H1 (cell line): ENCODE data around the gene TEX48. TPM values are rescaled to one million over a fixed set of nuclear protein-coding genes. Genes with fewer than 3 reads are reported as not detected.

ENCODE experiments used
- CTCF ChIA-PET: fragments of 300-600 bp; sonication (Branson Sonifier 250); formaldehyde crosslinking; loops from one replicate; lab custom pipeline; 2021; ENCODE audit not compliant: partially characterized antibody; lab: Charles Lee
- POLR2A ChIA-PET: fragments of 300-600 bp; sonication (Branson Sonifier 250); formaldehyde crosslinking; loops from one replicate; lab custom pipeline; 2021; ENCODE audit warnings: inconsistent platforms; ENCODE audit not compliant: partially characterized antibody; lab: Charles Lee
- DNase-seq, 2 experiments: peaks; one replicate each; pipeline versions ENCODE4 v3.0.0 to v3.0.0-alpha.2; 2010 to 2022; ENCODE audit warnings: low spot score in 2 of 2, low read depth in 1 of 2, mixed read lengths in 1 of 2
- FAIRE-seq: peaks from 2 replicates; lab custom pipeline; 2011; peaks lifted over from hg19 to GRCh38; lab: Jason Lieb, UNC
- H2AFZ ChIP-seq: 2 replicates; pipeline ENCODE4 v1.8.1; 2012; ENCODE audit warnings: low read length, inconsistent platforms
- H2AK5ac ChIP-seq: 2 replicates; pipeline ENCODE4 v1.6.1; 2013; ENCODE audit warnings: low read depth, low read length
- H2BK120ac ChIP-seq: replicated peaks from 2 replicates; pipeline ENCODE3; 2013; ENCODE audit warnings: low read depth, low read length, inconsistent platforms
- H2BK12ac ChIP-seq: 2 replicates; pipeline ENCODE4 v1.6.1; 2013; ENCODE audit warnings: low read depth, low read length
- H2BK15ac ChIP-seq: 2 replicates; pipeline ENCODE4 v1.6.1; 2013; ENCODE audit warnings: low read length
- H2BK20ac ChIP-seq: 2 replicates; pipeline ENCODE4 v1.6.1; 2013; ENCODE audit warnings: low read length
- H2BK5ac ChIP-seq: 2 replicates; pipeline ENCODE4 v1.6.1; 2013; ENCODE audit warnings: low read depth, low read length
- H3K14ac ChIP-seq: 2 replicates; pipeline ENCODE4 v1.6.1; 2013; ENCODE audit warnings: inconsistent platforms; ENCODE audit not compliant: insufficient read length
- H3K18ac ChIP-seq: 2 replicates; pipeline ENCODE4 v1.6.1; 2013; ENCODE audit warnings: low read length; ENCODE audit errors: extremely low read depth
- H3K23ac ChIP-seq: 2 replicates; pipeline ENCODE4 v1.6.1; 2013; ENCODE audit warnings: inconsistent platforms; ENCODE audit not compliant: insufficient read length
- H3K23me2 ChIP-seq: 2 replicates; pipeline ENCODE4 v1.6.1; 2013; ENCODE audit warnings: low read depth, low read length
- H3K27ac ChIP-seq: 2 replicates; pipeline ENCODE4 v1.6.1; 2011; ENCODE audit warnings: low read depth, low read length, inconsistent platforms
- H3K27me3 ChIP-seq, 4 experiments: replicated peaks in 1 of 4; 1 replicate in 1 of 4; 2 replicates in 3 of 4; pipeline versions ENCODE4 v1.6.1 to v1.8.1; 2011 to 2013; ENCODE audit warnings: low read length in 3 of 4, mild to moderate bottlenecking in 3 of 4, inconsistent platforms in 2 of 4, mixed read lengths in 2 of 4, moderate library complexity in 1 of 4; ENCODE audit not compliant: control insufficient read depth in 3 of 4, insufficient read depth in 3 of 4; ENCODE audit errors: extremely low read depth in 1 of 4
- H3K36me3 ChIP-seq, 4 experiments: 2 replicates each; pipeline versions ENCODE4 v1.6.1 to v1.8.1; 2011 to 2013; ENCODE audit warnings: mild to moderate bottlenecking in 4 of 4, low read length in 3 of 4, moderate library complexity in 2 of 4, control low read depth in 1 of 4, inconsistent platforms in 1 of 4; ENCODE audit not compliant: insufficient read depth in 4 of 4, control insufficient read depth in 2 of 4
- H3K4ac ChIP-seq: replicated peaks from 2 replicates; pipeline ENCODE3; 2013; ENCODE audit warnings: low read length, low read depth, mixed read lengths, inconsistent platforms; ENCODE audit not compliant: insufficient read length
- H3K4me1 ChIP-seq, 4 experiments: replicated peaks in 1 of 4; 1 replicate in 1 of 4; 2 replicates in 3 of 4; pipeline versions ENCODE4 v1.6.1 to v1.8.1; 2011 to 2013; ENCODE audit warnings: low read length in 3 of 4, inconsistent platforms in 2 of 4, mixed read lengths in 1 of 4; ENCODE audit not compliant: insufficient read depth in 4 of 4, control insufficient read depth in 3 of 4
- H3K4me2 ChIP-seq, 2 experiments: 2 replicates each; pipeline versions ENCODE4 v1.6.1 to v1.8.1; 2011 to 2013; ENCODE audit warnings: low read depth in 2 of 2, low read length in 2 of 2, control low read depth in 1 of 2, inconsistent platforms in 1 of 2, mild to moderate bottlenecking in 1 of 2; ENCODE audit not compliant: insufficient read depth in 1 of 2
- H3K4me3 ChIP-seq, 4 experiments: fragments of 200-600, 300-600 bp in 1 of 4; sonication (generic), shearing (Covaris generic), sonication (Bioruptor Twin) in 1 of 4; 2 replicates each; pipeline versions ENCODE4 v1.5.1 to v1.8.1; 2011 to 2016; ENCODE audit warnings: low read length in 4 of 4, low read depth in 3 of 4, control low read depth in 2 of 4, inconsistent platforms in 2 of 4, mild to moderate bottlenecking in 2 of 4, mixed read lengths in 1 of 4, moderate library complexity in 1 of 4; ENCODE audit not compliant: insufficient read depth in 2 of 4; ENCODE audit errors: extremely low read depth in 1 of 4
- H3K56ac ChIP-seq: replicated peaks from 2 replicates; pipeline ENCODE3; 2013; ENCODE audit warnings: low read depth, mild to moderate bottlenecking, mixed read lengths, low read length, inconsistent platforms; ENCODE audit not compliant: insufficient read length
- H3K79me1 ChIP-seq: 2 replicates; pipeline ENCODE4 v1.6.1; 2013; ENCODE audit warnings: low read depth, low read length, control low read depth
- H3K79me2 ChIP-seq, 2 experiments: 2 replicates each; pipeline versions ENCODE4 v1.6.1 to v1.8.1; 2012 to 2013; ENCODE audit warnings: low read length in 2 of 2, mild to moderate bottlenecking in 2 of 2, inconsistent platforms in 1 of 2; ENCODE audit not compliant: insufficient read depth in 2 of 2, control insufficient read depth in 1 of 2
- H3K9ac ChIP-seq, 4 experiments: replicated peaks in 1 of 4; 1 replicate in 1 of 4; 2 replicates in 3 of 4; pipeline versions ENCODE4 v1.6.1 to v1.8.1; 2011 to 2013; ENCODE audit warnings: low read depth in 3 of 4, low read length in 3 of 4, control low read depth in 2 of 4, mild to moderate bottlenecking in 2 of 4, moderate library complexity in 2 of 4, inconsistent platforms in 1 of 4; ENCODE audit errors: extremely low read depth in 1 of 4
- H3K9me3 ChIP-seq, 2 experiments: 2 replicates each; pipeline versions ENCODE4 v1.6.1 to v1.8.1; 2012 to 2013; ENCODE audit warnings: mild to moderate bottlenecking in 2 of 2, moderate library complexity in 2 of 2, control low read depth in 1 of 2, inconsistent platforms in 1 of 2, low read depth in 1 of 2, low read length in 1 of 2, mixed read lengths in 1 of 2; ENCODE audit not compliant: insufficient read depth in 2 of 2
- H4K20me1 ChIP-seq, 2 experiments: replicated peaks in 1 of 2; 2 replicates each; pipeline versions ENCODE3 to v1.8.1; 2011 to 2013; ENCODE audit warnings: inconsistent platforms in 2 of 2, low read length in 2 of 2, mild to moderate bottlenecking in 1 of 2; ENCODE audit not compliant: insufficient read depth in 2 of 2, control insufficient read depth in 1 of 2
- H4K5ac ChIP-seq: 2 replicates; pipeline ENCODE4 v1.6.1; 2013; ENCODE audit warnings: low read length, low read depth, mixed read lengths, inconsistent platforms; ENCODE audit not compliant: insufficient read length
- H4K8ac ChIP-seq: 2 replicates; pipeline ENCODE4 v1.8.0; 2013; ENCODE audit warnings: mild to moderate bottlenecking, moderate library complexity, low read length, inconsistent platforms; ENCODE audit not compliant: insufficient read depth; ENCODE audit errors: extremely low read depth
- H4K91ac ChIP-seq: replicated peaks from 2 replicates; pipeline ENCODE3; 2013; ENCODE audit warnings: low read length, mixed read lengths, inconsistent platforms; ENCODE audit not compliant: insufficient read length
- YY1 ChIP-seq: IDR thresholded peaks from 2 replicates; pipeline ENCODE4 v1.6.1; 2011; ENCODE audit warnings: low read depth, mild to moderate bottlenecking, low read length
- WGBS, 2 experiments: shearing (Covaris generic) in 1 of 2; methylation state at CpG; one replicate each; pipeline versions ENCODE4 v1.1.6 to v1.1.7; 2013 to 2015; ENCODE audit warnings: low lambda C conversion rate in 2 of 2, mixed read lengths in 2 of 2, inconsistent platforms in 1 of 2, low coverage in 1 of 2, missing lambda C conversion rate in 1 of 2; ENCODE audit not compliant: insufficient replicate concordance in 2 of 2, insufficient coverage in 1 of 2, insufficient read length in 1 of 2; ENCODE audit errors: extremely low coverage in 1 of 2, missing lambda C conversion rate in 1 of 2; 5-methylcytosine and 5-hydroxymethylcytosine counted together
- polyA plus RNA-seq, 7 experiments: library from polyadenylated mRNA; depleted of rRNA in 3 of 7; stranded (reverse) in 5 of 7; unstranded in 2 of 7; fragments of >200 nt in 5 of 7; fragments of 200-250 nt in 2 of 7; gene quantifications; 1 replicate in 5 of 7; 2 replicates in 1 of 7; 4 replicates in 1 of 7; pipeline versions ENCODE4 v1.2.1 to v1.2.3, GENCODE V29; 2011 to 2013; ENCODE audit warnings: missing spikeins in 2 of 7, mixed read lengths in 2 of 7
- total RNA-seq: library from RNA; stranded (reverse); fragmentation: NEBNext Ultra II Directional; extraction: Animal tissue kit (Norgen Biotek cat#: 25700); gene quantifications from 2 replicates; pipeline ENCODE4 v1.2.1, GENCODE V29; 2021

Gene TEX48
- total and polyA plus RNA-seq, 2 of the 8 experiments (the other 6 are each of a cell fraction or from before 2014, with no cell fraction given), result not detected

DNA sequence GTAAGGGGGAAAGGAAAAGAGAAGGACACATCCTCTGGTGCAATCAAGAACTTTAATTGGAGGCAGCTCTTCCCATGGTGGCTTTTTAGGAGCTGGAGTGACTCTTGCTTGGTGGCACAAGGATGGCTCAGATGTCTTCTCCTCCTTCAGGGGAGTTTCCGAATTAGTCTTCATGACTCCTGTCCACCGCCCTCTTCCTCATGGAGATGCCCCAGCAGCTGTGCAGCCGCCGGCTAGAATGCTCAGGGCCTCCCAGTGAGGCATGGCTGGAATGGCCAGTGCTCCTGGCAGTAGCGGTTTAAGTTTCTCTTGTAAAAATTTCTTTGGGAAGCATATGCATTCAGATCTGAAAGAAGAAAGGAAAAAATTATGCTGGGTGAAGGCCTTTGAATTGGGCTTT lies 15.6 kb downstream of the TEX48 start:
- Histone ChIP-seq H3K4ac (no peak overlapping the region), H2BK12ac (no peak overlapping the region), H3K36me3 (no peaks in the 10 kb centered on the region), H4K8ac (no peak overlapping the region), H3K23ac (no peak overlapping the region), H3K9ac (no peak overlapping the region), H2AK5ac (no peak overlapping the region), H2BK120ac (no peak overlapping the region), H2BK5ac (no peak overlapping the region), H2BK20ac (no peak overlapping the region), H3K4me2 (no peak overlapping the region), H3K4me3 (no peak overlapping the region), H3K23me2 (no peaks in the 10 kb centered on the region), H3K27ac (no peak overlapping the region), H3K27me3 (no peaks in the 10 kb centered on the region), H4K5ac (no peak overlapping the region), H3K14ac (no peak overlapping the region), H3K79me1 (no peaks in the 10 kb centered on the region), H3K79me2 (no peaks in the 10 kb centered on the region), H4K20me1 (no peaks in the 10 kb centered on the region), H3K4me1 (peaks cover 0 to 11% (median 6%) of the 10 kb centered on the region in 4 experiments; a peak in 4 of 7 replicates), H2AFZ (no peak overlapping the region), H3K18ac (no peak overlapping the region), H3K9me3 (no peaks in the 10 kb centered on the region), H4K91ac (no peak overlapping the region), H3K56ac (no peak overlapping the region), H2BK15ac (no peak overlapping the region)
- CTCF ChIA-PET, result interaction anchor here (0.8 to 4.1 kb wide), 11 partner anchors 10 to 349 kb away, joined by 3 to 23 read pairs (median 5); partner anchors contain the start of gene TEX48
- FAIRE-seq (no peak), DNase-seq (no peak)
- WGBS, 2 experiments, result 90% methylated on average over 5 of the region's 5 CpGs; no CpG with 5 or more reads in 1 of the 2 experiments
- POLR2A ChIA-PET, result no interaction called here
- TF ChIP-seq YY1, result no peak
